Suprapubic skin (tissue), 4 donors: ENCODE measurements around the gene NKX1-2.

ENCODE experiments used
- EP300 ChIP-seq: sonication (generic); formaldehyde crosslinking; IDR thresholded peaks from one replicate; pipeline ENCODE4 v1.6.1; 2017; ENCODE audit warnings: antibody characterized with exemption
- POLR2AphosphoS5 ChIP-seq, 3 donors: sonication (generic); formaldehyde crosslinking; IDR thresholded peaks; one replicate each; pipeline ENCODE4 v1.6.1; 2017; ENCODE audit warnings: antibody characterized with exemption in 3 of 3
- TF ChIP-seq, protein P1 (sequence below), 2 donors: fragments of 200-600 bp in 1 of 2; fragments of 450-650 bp in 1 of 2; sonication (generic) in 1 of 2; IDR thresholded peaks; one replicate each; pipeline ENCODE4 v1.5.1; 2016 to 2019; ENCODE audit warnings: antibody characterized with exemption in 2 of 2, mild to moderate bottlenecking in 1 of 2, moderate library complexity in 1 of 2

DNA sequence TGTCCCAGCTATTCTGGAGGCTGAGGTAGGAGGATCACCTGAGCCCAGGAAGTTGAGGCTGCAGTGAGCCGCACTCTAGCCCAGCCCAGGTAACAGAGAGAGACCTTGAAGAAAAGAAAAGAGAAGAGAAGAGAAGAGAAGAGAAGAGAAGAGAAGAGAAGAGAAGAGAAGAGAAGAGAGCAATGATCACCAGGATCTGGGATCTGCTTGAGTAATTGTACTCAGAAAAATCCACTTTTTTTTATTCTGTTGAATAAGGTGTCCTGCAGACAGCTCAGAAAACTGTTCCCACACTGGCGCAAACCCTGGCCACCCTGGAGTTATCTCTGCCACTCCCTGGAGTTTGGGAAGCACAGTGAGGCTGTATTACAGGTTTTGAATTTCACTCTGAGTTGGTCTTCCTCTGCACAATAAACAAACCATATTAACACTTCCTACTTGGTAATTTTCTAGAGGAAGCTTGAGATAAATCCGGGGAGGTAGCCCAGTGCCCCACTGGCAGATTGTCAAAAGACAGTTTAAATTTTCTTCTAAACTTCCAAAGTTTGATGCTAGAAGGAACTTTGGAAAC, 21.5 kb downstream of the NKX1-2 start:
- TF ChIP-seq, protein P1, sequence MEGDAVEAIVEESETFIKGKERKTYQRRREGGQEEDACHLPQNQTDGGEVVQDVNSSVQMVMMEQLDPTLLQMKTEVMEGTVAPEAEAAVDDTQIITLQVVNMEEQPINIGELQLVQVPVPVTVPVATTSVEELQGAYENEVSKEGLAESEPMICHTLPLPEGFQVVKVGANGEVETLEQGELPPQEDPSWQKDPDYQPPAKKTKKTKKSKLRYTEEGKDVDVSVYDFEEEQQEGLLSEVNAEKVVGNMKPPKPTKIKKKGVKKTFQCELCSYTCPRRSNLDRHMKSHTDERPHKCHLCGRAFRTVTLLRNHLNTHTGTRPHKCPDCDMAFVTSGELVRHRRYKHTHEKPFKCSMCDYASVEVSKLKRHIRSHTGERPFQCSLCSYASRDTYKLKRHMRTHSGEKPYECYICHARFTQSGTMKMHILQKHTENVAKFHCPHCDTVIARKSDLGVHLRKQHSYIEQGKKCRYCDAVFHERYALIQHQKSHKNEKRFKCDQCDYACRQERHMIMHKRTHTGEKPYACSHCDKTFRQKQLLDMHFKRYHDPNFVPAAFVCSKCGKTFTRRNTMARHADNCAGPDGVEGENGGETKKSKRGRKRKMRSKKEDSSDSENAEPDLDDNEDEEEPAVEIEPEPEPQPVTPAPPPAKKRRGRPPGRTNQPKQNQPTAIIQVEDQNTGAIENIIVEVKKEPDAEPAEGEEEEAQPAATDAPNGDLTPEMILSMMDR (IDR thresholded peaks at IDR 0.05) = no peak
- TF ChIP-seq POLR2AphosphoS5 (IDR thresholded peaks at IDR 0.05) (no peak), EP300 (no peak)
